ENCODE data around the gene TMED3.
"Not testable (repeated sequence)": the region's sequence is repeated elsewhere in the genome, so short reads cannot be mapped to it uniquely, and the experiment has no call there.

Gene TMED3

GRCh38 chr15:79314186-79314585, 3.3 kb downstream of the TMED3 start:
- TF ChIP-seq ZC3H10 (CRISPR knock-in tag; IDR thresholded peaks at IDR 0.05), result no peak
- ATAC-seq, result no peak

DNA sequence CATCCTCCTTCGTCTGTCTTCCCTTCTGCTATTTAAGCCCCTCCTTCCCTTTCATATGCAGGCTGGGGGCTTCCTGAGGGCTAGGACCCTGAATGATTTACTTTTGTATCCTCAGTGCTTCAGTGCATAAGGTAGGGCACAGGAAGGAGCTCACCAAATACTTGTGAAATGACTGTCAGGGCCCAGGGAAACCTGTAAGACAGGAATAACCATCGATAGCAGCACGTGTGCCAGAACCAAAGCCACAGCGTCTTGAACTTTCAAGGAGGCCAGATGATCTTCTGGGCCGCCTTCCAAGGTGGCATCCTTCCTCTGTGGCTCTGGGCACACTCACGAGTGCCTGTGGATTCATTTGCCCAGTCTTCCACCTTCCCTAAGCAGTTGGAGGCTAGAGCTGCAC, 3.9 kb downstream of the TMED3 start:
- TF ChIP-seq, protein P1, sequence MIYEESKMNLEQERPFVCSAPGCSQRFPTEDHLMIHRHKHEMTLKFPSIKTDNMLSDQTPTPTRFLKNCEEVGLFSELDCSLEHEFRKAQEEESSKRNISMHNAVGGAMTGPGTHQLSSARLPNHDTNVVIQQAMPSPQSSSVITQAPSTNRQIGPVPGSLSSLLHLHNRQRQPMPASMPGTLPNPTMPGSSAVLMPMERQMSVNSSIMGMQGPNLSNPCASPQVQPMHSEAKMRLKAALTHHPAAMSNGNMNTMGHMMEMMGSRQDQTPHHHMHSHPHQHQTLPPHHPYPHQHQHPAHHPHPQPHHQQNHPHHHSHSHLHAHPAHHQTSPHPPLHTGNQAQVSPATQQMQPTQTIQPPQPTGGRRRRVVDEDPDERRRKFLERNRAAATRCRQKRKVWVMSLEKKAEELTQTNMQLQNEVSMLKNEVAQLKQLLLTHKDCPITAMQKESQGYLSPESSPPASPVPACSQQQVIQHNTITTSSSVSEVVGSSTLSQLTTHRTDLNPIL (CRISPR knock-in tag; IDR thresholded peaks at IDR 0.05; ENCODE audit: low read depth), result no peak
- TF ChIP-seq POU6F1 (CRISPR knock-in tag; IDR thresholded peaks at IDR 0.05; ENCODE audit: borderline replicate concordance, low read depth), result no peak
- no peak for TF ChIP-seq SNAI2 (CRISPR knock-in tag; IDR thresholded peaks at IDR 0.05)
- TF ChIP-seq BACH2 (CRISPR knock-in tag; IDR thresholded peaks at IDR 0.05; ENCODE audit: borderline replicate concordance), result no peak
- no peak for TF ChIP-seq PPARA (CRISPR knock-in tag; IDR thresholded peaks at IDR 0.05; ENCODE audit: borderline replicate concordance)
- TF ChIP-seq GLIS3 (CRISPR knock-in tag; IDR thresholded peaks at IDR 0.05), result no peak
- no peak for TF ChIP-seq RARB (CRISPR knock-in tag; IDR thresholded peaks at IDR 0.05)
- TF ChIP-seq CSDC2 (CRISPR knock-in tag; IDR thresholded peaks at IDR 0.05), result no peak
- no peak for TF ChIP-seq ISL1 (CRISPR knock-in tag; IDR thresholded peaks at IDR 0.05)
- no peak for TF ChIP-seq CSRNP3 (CRISPR knock-in tag; IDR thresholded peaks at IDR 0.05)
- no peak for ATAC-seq

DNA sequence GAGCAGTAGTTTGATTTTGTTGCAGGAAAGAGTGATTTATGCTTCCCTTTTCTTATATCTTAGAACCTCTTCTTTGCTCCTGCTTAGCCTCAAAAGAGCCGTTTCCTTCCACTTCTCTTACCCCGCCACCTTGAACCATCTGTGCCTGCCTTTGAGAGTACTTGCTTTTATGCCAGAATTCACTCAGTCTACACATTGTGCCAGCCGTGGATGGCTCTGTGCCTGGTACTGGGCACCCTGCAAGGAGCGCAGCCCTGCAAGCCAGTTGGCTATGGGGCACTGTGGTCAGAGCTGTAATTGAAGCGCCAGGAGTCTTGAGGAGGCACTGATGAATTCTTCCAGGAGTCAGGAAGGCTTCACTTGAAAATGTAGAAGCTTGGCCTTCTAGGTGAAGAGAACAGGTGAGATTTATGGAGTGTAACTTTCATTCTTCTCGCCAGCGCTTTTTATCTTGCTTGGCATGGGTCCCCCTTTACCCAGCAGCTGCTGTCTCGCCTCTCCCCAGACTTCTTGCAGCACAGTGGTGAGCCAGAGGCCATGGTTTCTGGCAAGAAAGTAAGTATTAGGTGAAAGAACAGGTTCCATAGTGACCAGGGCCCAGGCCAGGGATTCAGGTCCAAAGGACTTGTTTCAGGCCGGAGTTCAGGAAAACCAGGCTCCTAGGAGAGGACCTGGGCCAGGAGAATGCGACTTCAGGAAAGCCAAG, 4.9 kb downstream of the TMED3 start:
- no peak for TF ChIP-seq ZC3H10 (CRISPR knock-in tag; IDR thresholded peaks at IDR 0.05)
- no peak for TF ChIP-seq ARNTL (CRISPR knock-in tag; IDR thresholded peaks at IDR 0.05; ENCODE audit: borderline replicate concordance, low read depth)
- TF ChIP-seq ZFP30 (CRISPR knock-in tag; IDR thresholded peaks at IDR 0.05), result no peak
- TF ChIP-seq ESRRG (CRISPR knock-in tag; IDR thresholded peaks at IDR 0.05), result no peak
- no peak for TF ChIP-seq CSRNP3 (CRISPR knock-in tag; IDR thresholded peaks at IDR 0.05)
- no peak for TF ChIP-seq ZNF8 (CRISPR knock-in tag; IDR thresholded peaks at IDR 0.05)
- no peak for TF ChIP-seq OSR1 (CRISPR knock-in tag; IDR thresholded peaks at IDR 0.05)
- TF ChIP-seq RARB (CRISPR knock-in tag; IDR thresholded peaks at IDR 0.05), result no peak
- ATAC-seq, result no peak

DNA sequence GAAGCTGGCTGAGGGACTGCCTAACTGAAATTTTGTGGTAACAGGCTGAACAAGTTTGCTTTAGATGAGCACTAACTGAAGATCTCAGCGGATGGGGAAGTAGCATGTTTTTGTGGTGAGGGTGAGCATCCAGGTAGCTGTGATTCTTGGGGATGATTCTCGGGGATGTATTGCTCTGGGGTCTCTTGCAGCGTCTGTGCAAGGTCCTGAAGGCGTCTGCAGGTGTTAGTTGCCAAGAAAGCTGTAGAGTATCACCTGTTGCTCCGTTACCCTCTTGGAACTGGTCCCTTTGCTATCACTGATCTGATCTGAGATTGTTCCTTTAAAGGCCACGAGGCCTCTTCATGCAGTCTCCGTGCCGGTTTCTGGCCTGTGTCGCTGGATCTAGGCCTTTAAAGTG, 6.0 kb downstream of the TMED3 start:
- no peak for TF ChIP-seq SNAI2 (CRISPR knock-in tag; IDR thresholded peaks at IDR 0.05)
- no peak for TF ChIP-seq CSDC2 (CRISPR knock-in tag; IDR thresholded peaks at IDR 0.05)
- TF ChIP-seq PPARA (CRISPR knock-in tag; IDR thresholded peaks at IDR 0.05; ENCODE audit: borderline replicate concordance), result no peak
- TF ChIP-seq TCF4 (CRISPR knock-in tag; IDR thresholded peaks at IDR 0.05; ENCODE audit: borderline replicate concordance), result no peak
- ATAC-seq, result no peak

DNA sequence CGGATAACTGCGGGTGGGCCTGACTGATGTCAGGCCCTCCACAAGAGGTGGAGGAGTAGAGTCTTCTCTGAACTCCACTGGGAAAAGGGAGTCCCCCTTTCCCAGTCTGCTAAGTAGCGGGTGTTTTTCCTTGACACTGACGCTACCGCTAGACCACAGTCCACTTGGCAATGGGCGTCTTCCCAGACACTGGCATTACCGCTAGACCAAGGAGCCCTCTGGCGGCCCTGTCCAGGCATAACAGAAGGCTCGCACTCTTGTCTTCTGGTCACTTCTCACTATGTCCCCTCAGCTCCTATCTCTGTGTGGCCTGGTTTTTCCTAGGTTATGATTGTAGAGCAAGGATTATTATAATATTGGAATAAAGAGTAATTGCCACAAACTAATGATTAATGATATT, 9.1 kb downstream of the TMED3 start:
- not testable (repeated sequence) for ATAC-seq

DNA sequence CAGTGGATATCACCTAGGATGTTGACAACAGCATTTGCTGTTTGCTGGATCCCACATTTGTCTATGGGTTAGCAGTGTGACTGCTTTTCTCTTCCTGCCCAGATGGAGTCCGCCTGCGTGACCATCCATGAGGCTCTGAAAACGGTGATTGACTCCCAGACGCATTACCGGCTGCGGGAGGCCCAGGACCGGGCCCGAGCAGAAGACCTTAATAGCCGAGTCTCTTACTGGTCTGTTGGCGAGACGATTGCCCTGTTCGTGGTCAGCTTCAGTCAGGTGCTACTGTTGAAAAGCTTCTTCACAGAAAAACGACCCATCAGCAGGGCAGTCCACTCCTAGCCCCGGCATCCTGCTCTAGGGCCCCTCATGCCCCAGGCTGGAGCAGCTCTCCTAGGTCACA, 11.0 kb downstream of the TMED3 start:
- no peak for ATAC-seq
- TF ChIP-seq OSR1 (CRISPR knock-in tag; IDR thresholded peaks at IDR 0.05) (no peak), ESRRG (CRISPR knock-in tag; IDR thresholded peaks at IDR 0.05) (no peak), POU6F1 (CRISPR knock-in tag; IDR thresholded peaks at IDR 0.05; ENCODE audit: borderline replicate concordance, low read depth) (no peak), GLIS3 (CRISPR knock-in tag; IDR thresholded peaks at IDR 0.05) (no peak), ZFP30 (CRISPR knock-in tag; IDR thresholded peaks at IDR 0.05) (no peak), ARNTL (CRISPR knock-in tag; IDR thresholded peaks at IDR 0.05; ENCODE audit: borderline replicate concordance, low read depth) (no peak), TOX (CRISPR knock-in tag; IDR thresholded peaks at IDR 0.05; ENCODE audit: borderline replicate concordance) (no peak), SNAI2 (CRISPR knock-in tag; IDR thresholded peaks at IDR 0.05) (no peak), BACH2 (CRISPR knock-in tag; IDR thresholded peaks at IDR 0.05; ENCODE audit: borderline replicate concordance) (no peak), PATZ1 (CRISPR knock-in tag; IDR thresholded peaks at IDR 0.05; ENCODE audit: borderline replicate concordance) (no peak)
- TF ChIP-seq, protein P1 (CRISPR knock-in tag; IDR thresholded peaks at IDR 0.05; ENCODE audit: low read depth), result no peak

Measured in SK-N-SH treated with all-trans-retinoic acid at 6 μM for 48 hours (cell line).